Astrocyte (in vitro differentiated cells and primary cell): Measurements from ENCODE around the gene TTC9.

Source experiments
- EZH2 ChIP-seq: IDR thresholded peaks from 2 replicates; pipeline ENCODE4 v1.6.1; 2012; ENCODE audit warnings: mild to moderate bottlenecking, low read length, inconsistent platforms; ENCODE audit not compliant: insufficient read depth
- TF ChIP-seq, protein P1 (sequence below): IDR thresholded peaks from 2 replicates; pipeline ENCODE4 v1.5.1; 2011; ENCODE audit warnings: low read depth, mild to moderate bottlenecking, inconsistent platforms, low read length, moderate library complexity; ENCODE audit not compliant: insufficient read depth

DNA sequence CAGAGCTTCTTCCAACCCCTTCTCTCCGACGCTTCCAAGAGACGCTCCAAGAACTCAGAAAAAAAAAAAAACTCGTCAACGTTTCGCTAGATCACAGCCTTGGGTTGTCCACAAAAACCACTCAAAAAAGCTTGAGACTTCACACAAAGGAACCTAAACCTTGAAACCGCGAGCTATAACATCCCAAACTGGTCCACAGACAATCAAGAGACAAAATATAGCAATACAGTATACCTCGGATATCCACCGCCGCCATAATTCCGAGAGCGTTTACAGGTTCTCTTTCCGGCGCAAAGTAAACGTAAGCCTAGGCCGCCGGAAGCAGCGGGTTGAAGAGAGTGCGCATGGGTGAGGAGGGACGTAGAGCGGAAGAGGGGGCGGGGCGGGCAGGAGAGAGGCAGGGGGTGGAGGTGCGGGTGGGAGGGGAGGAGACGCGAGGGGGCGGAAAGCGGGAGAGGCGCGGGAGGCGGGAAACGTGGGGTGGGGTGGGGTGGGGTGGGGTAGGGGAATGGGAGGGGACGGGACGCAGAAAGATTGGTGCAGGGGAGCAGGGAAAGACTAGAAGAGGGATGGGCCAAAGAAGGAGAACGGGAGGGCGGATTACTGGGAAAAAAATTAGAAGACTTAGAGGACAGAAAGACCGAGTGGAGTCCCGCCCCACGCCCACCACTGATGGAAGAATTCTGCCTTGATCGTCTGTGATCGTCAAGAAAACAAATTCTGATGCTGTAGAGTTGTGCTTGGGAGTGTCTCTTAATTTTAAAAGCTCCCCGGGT lies 41.1 kb upstream of the TTC9 start, which contains the start of gene MED6:
- TF ChIP-seq, protein P1, sequence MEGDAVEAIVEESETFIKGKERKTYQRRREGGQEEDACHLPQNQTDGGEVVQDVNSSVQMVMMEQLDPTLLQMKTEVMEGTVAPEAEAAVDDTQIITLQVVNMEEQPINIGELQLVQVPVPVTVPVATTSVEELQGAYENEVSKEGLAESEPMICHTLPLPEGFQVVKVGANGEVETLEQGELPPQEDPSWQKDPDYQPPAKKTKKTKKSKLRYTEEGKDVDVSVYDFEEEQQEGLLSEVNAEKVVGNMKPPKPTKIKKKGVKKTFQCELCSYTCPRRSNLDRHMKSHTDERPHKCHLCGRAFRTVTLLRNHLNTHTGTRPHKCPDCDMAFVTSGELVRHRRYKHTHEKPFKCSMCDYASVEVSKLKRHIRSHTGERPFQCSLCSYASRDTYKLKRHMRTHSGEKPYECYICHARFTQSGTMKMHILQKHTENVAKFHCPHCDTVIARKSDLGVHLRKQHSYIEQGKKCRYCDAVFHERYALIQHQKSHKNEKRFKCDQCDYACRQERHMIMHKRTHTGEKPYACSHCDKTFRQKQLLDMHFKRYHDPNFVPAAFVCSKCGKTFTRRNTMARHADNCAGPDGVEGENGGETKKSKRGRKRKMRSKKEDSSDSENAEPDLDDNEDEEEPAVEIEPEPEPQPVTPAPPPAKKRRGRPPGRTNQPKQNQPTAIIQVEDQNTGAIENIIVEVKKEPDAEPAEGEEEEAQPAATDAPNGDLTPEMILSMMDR: no peak
- TF ChIP-seq EZH2: no peak
